H1 (cell line): ENCODE measurements around the gene KCNJ9. TPM values are rescaled to one million over a fixed set of nuclear protein-coding genes. Genes with fewer than 3 reads are reported as not detected.

Source experiments
- CTCF ChIA-PET: fragments of 300-600 bp; sonication (Branson Sonifier 250); formaldehyde crosslinking; loops from one replicate; lab custom pipeline; 2021; ENCODE audit not compliant: partially characterized antibody; lab: Charles Lee
- POLR2A ChIA-PET: fragments of 300-600 bp; sonication (Branson Sonifier 250); formaldehyde crosslinking; loops from one replicate; lab custom pipeline; 2021; ENCODE audit warnings: inconsistent platforms; ENCODE audit not compliant: partially characterized antibody; lab: Charles Lee
- DNase-seq, 2 experiments: peaks; one replicate each; pipeline versions ENCODE4 v3.0.0 to v3.0.0-alpha.2; 2010 to 2022; ENCODE audit warnings: low spot score in 2 of 2, low read depth in 1 of 2, mixed read lengths in 1 of 2
- FAIRE-seq: peaks from 2 replicates; lab custom pipeline; 2011; peaks lifted over from hg19 to GRCh38; lab: Jason Lieb, UNC
- H2AFZ ChIP-seq: 2 replicates; pipeline ENCODE4 v1.8.1; 2012; ENCODE audit warnings: low read length, inconsistent platforms
- H2AK5ac ChIP-seq: 2 replicates; pipeline ENCODE4 v1.6.1; 2013; ENCODE audit warnings: low read depth, low read length
- H2BK120ac ChIP-seq: replicated peaks from 2 replicates; pipeline ENCODE3; 2013; ENCODE audit warnings: low read depth, low read length, inconsistent platforms
- H2BK12ac ChIP-seq: 2 replicates; pipeline ENCODE4 v1.6.1; 2013; ENCODE audit warnings: low read depth, low read length
- H2BK15ac ChIP-seq: 2 replicates; pipeline ENCODE4 v1.6.1; 2013; ENCODE audit warnings: low read length
- H2BK20ac ChIP-seq: 2 replicates; pipeline ENCODE4 v1.6.1; 2013; ENCODE audit warnings: low read length
- H2BK5ac ChIP-seq: 2 replicates; pipeline ENCODE4 v1.6.1; 2013; ENCODE audit warnings: low read depth, low read length
- H3K14ac ChIP-seq: 2 replicates; pipeline ENCODE4 v1.6.1; 2013; ENCODE audit warnings: inconsistent platforms; ENCODE audit not compliant: insufficient read length
- H3K18ac ChIP-seq: 2 replicates; pipeline ENCODE4 v1.6.1; 2013; ENCODE audit warnings: low read length; ENCODE audit errors: extremely low read depth
- H3K23ac ChIP-seq: 2 replicates; pipeline ENCODE4 v1.6.1; 2013; ENCODE audit warnings: inconsistent platforms; ENCODE audit not compliant: insufficient read length
- H3K23me2 ChIP-seq: 2 replicates; pipeline ENCODE4 v1.6.1; 2013; ENCODE audit warnings: low read depth, low read length
- H3K27ac ChIP-seq: 2 replicates; pipeline ENCODE4 v1.6.1; 2011; ENCODE audit warnings: low read depth, low read length, inconsistent platforms
- H3K27me3 ChIP-seq, 4 experiments: replicated peaks in 1 of 4; 1 replicate in 1 of 4; 2 replicates in 3 of 4; pipeline versions ENCODE4 v1.6.1 to v1.8.1; 2011 to 2013; ENCODE audit warnings: low read length in 3 of 4, mild to moderate bottlenecking in 3 of 4, inconsistent platforms in 2 of 4, mixed read lengths in 2 of 4, moderate library complexity in 1 of 4; ENCODE audit not compliant: control insufficient read depth in 3 of 4, insufficient read depth in 3 of 4; ENCODE audit errors: extremely low read depth in 1 of 4
- H3K36me3 ChIP-seq, 4 experiments: 2 replicates each; pipeline versions ENCODE4 v1.6.1 to v1.8.1; 2011 to 2013; ENCODE audit warnings: mild to moderate bottlenecking in 4 of 4, low read length in 3 of 4, moderate library complexity in 2 of 4, control low read depth in 1 of 4, inconsistent platforms in 1 of 4; ENCODE audit not compliant: insufficient read depth in 4 of 4, control insufficient read depth in 2 of 4
- H3K4ac ChIP-seq: replicated peaks from 2 replicates; pipeline ENCODE3; 2013; ENCODE audit warnings: low read length, low read depth, mixed read lengths, inconsistent platforms; ENCODE audit not compliant: insufficient read length
- H3K4me1 ChIP-seq, 4 experiments: replicated peaks in 1 of 4; 1 replicate in 1 of 4; 2 replicates in 3 of 4; pipeline versions ENCODE4 v1.6.1 to v1.8.1; 2011 to 2013; ENCODE audit warnings: low read length in 3 of 4, inconsistent platforms in 2 of 4, mixed read lengths in 1 of 4; ENCODE audit not compliant: insufficient read depth in 4 of 4, control insufficient read depth in 3 of 4
- H3K4me2 ChIP-seq, 2 experiments: 2 replicates each; pipeline versions ENCODE4 v1.6.1 to v1.8.1; 2011 to 2013; ENCODE audit warnings: low read depth in 2 of 2, low read length in 2 of 2, control low read depth in 1 of 2, inconsistent platforms in 1 of 2, mild to moderate bottlenecking in 1 of 2; ENCODE audit not compliant: insufficient read depth in 1 of 2
- H3K4me3 ChIP-seq, 4 experiments: fragments of 200-600, 300-600 bp in 1 of 4; sonication (generic), shearing (Covaris generic), sonication (Bioruptor Twin) in 1 of 4; 2 replicates each; pipeline versions ENCODE4 v1.5.1 to v1.8.1; 2011 to 2016; ENCODE audit warnings: low read length in 4 of 4, low read depth in 3 of 4, control low read depth in 2 of 4, inconsistent platforms in 2 of 4, mild to moderate bottlenecking in 2 of 4, mixed read lengths in 1 of 4, moderate library complexity in 1 of 4; ENCODE audit not compliant: insufficient read depth in 2 of 4; ENCODE audit errors: extremely low read depth in 1 of 4
- H3K56ac ChIP-seq: replicated peaks from 2 replicates; pipeline ENCODE3; 2013; ENCODE audit warnings: low read depth, mild to moderate bottlenecking, mixed read lengths, low read length, inconsistent platforms; ENCODE audit not compliant: insufficient read length
- H3K79me1 ChIP-seq: 2 replicates; pipeline ENCODE4 v1.6.1; 2013; ENCODE audit warnings: low read depth, low read length, control low read depth
- H3K79me2 ChIP-seq, 2 experiments: 2 replicates each; pipeline versions ENCODE4 v1.6.1 to v1.8.1; 2012 to 2013; ENCODE audit warnings: low read length in 2 of 2, mild to moderate bottlenecking in 2 of 2, inconsistent platforms in 1 of 2; ENCODE audit not compliant: insufficient read depth in 2 of 2, control insufficient read depth in 1 of 2
- H3K9ac ChIP-seq, 4 experiments: replicated peaks in 1 of 4; 1 replicate in 1 of 4; 2 replicates in 3 of 4; pipeline versions ENCODE4 v1.6.1 to v1.8.1; 2011 to 2013; ENCODE audit warnings: low read depth in 3 of 4, low read length in 3 of 4, control low read depth in 2 of 4, mild to moderate bottlenecking in 2 of 4, moderate library complexity in 2 of 4, inconsistent platforms in 1 of 4; ENCODE audit errors: extremely low read depth in 1 of 4
- H3K9me3 ChIP-seq, 2 experiments: 2 replicates each; pipeline versions ENCODE4 v1.6.1 to v1.8.1; 2012 to 2013; ENCODE audit warnings: mild to moderate bottlenecking in 2 of 2, moderate library complexity in 2 of 2, control low read depth in 1 of 2, inconsistent platforms in 1 of 2, low read depth in 1 of 2, low read length in 1 of 2, mixed read lengths in 1 of 2; ENCODE audit not compliant: insufficient read depth in 2 of 2
- H4K20me1 ChIP-seq, 2 experiments: replicated peaks in 1 of 2; 2 replicates each; pipeline versions ENCODE3 to v1.8.1; 2011 to 2013; ENCODE audit warnings: inconsistent platforms in 2 of 2, low read length in 2 of 2, mild to moderate bottlenecking in 1 of 2; ENCODE audit not compliant: insufficient read depth in 2 of 2, control insufficient read depth in 1 of 2
- H4K5ac ChIP-seq: 2 replicates; pipeline ENCODE4 v1.6.1; 2013; ENCODE audit warnings: low read length, low read depth, mixed read lengths, inconsistent platforms; ENCODE audit not compliant: insufficient read length
- H4K8ac ChIP-seq: 2 replicates; pipeline ENCODE4 v1.8.0; 2013; ENCODE audit warnings: mild to moderate bottlenecking, moderate library complexity, low read length, inconsistent platforms; ENCODE audit not compliant: insufficient read depth; ENCODE audit errors: extremely low read depth
- H4K91ac ChIP-seq: replicated peaks from 2 replicates; pipeline ENCODE3; 2013; ENCODE audit warnings: low read length, mixed read lengths, inconsistent platforms; ENCODE audit not compliant: insufficient read length
- ASH2L ChIP-seq: fragments of 200-600, 300-600 bp; sonication (generic); IDR thresholded peaks from one replicate; pipeline ENCODE4 v1.7.1; 2017; ENCODE audit warnings: low read length
- MAFK ChIP-seq: IDR thresholded peaks from 2 replicates; pipeline ENCODE4 v1.6.1; 2012; ENCODE audit warnings: low read depth, mild to moderate bottlenecking, improper control_type of control experiment, low read length
- NRF1 ChIP-seq: IDR thresholded peaks from 2 replicates; pipeline ENCODE4 v1.6.1; 2011; ENCODE audit warnings: mild to moderate bottlenecking, low read depth, low read length, improper control_type of control experiment
- POLR2AphosphoS5 ChIP-seq: IDR thresholded peaks from 2 replicates; pipeline ENCODE4 v1.6.1; 2011; ENCODE audit warnings: low read depth, low read length
- SAP30 ChIP-seq: fragments of 300-600 bp; sonication (generic); IDR thresholded peaks from 2 replicates; pipeline ENCODE4 v1.7.1; 2012; ENCODE audit warnings: low read length, moderate library complexity, mild to moderate bottlenecking, inconsistent platforms; ENCODE audit not compliant: insufficient read depth, insufficient replicate concordance
- YY1 ChIP-seq: IDR thresholded peaks from 2 replicates; pipeline ENCODE4 v1.6.1; 2011; ENCODE audit warnings: low read depth, mild to moderate bottlenecking, low read length
- WGBS, 2 experiments: shearing (Covaris generic) in 1 of 2; methylation state at CpG; one replicate each; pipeline versions ENCODE4 v1.1.6 to v1.1.7; 2013 to 2015; ENCODE audit warnings: low lambda C conversion rate in 2 of 2, mixed read lengths in 2 of 2, inconsistent platforms in 1 of 2, low coverage in 1 of 2, missing lambda C conversion rate in 1 of 2; ENCODE audit not compliant: insufficient replicate concordance in 2 of 2, insufficient coverage in 1 of 2, insufficient read length in 1 of 2; ENCODE audit errors: extremely low coverage in 1 of 2, missing lambda C conversion rate in 1 of 2; 5-methylcytosine and 5-hydroxymethylcytosine counted together
- polyA plus RNA-seq, 7 experiments: library from polyadenylated mRNA; depleted of rRNA in 3 of 7; stranded (reverse) in 5 of 7; unstranded in 2 of 7; fragments of >200 nt in 5 of 7; fragments of 200-250 nt in 2 of 7; gene quantifications; 1 replicate in 5 of 7; 2 replicates in 1 of 7; 4 replicates in 1 of 7; pipeline versions ENCODE4 v1.2.1 to v1.2.3, GENCODE V29; 2011 to 2013; ENCODE audit warnings: missing spikeins in 2 of 7, mixed read lengths in 2 of 7
- total RNA-seq: library from RNA; stranded (reverse); fragmentation: NEBNext Ultra II Directional; extraction: Animal tissue kit (Norgen Biotek cat#: 25700); gene quantifications from 2 replicates; pipeline ENCODE4 v1.2.1, GENCODE V29; 2021

Gene KCNJ9
- total and polyA plus RNA-seq, 2 of the 8 experiments (the other 6 are each of a cell fraction or from before 2014, with no cell fraction given), result 0.02 to 0.13 TPM

DNA sequence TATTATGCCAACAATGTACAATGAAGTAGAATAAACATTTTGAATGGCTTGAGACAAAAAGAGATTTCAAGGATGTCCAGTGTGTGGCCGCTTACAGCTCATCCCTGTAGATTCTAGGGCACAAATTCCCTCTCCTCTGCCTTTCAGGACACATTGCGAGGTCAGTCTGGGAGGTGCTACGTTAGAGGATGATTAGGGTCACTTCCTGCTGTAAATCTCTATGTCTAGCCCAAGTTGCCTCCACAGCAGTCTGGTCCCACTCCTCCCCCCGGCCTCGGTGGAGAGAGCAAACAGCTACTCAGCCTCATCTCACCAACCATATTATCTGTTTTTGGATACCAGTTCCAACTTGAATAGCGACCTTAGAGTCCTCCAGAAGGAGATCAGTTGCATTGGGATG lies 28.4 kb upstream of the KCNJ9 start:
- no peak overlapping the region for H3K4me3 ChIP-seq
- H4K8ac ChIP-seq, result no peak overlapping the region
- no peak for TF ChIP-seq MAFK
- TF ChIP-seq POLR2AphosphoS5, result no peak
- no peak for TF ChIP-seq SAP30
- TF ChIP-seq NRF1, result no peak
- TF ChIP-seq ASH2L, result no peak
- no peak for TF ChIP-seq YY1
- TF ChIP-seq, all 59 proteins: peak for 0
- no peaks in the 10 kb centered on the region for H3K23me2 ChIP-seq
- H3K4me1 ChIP-seq, result peaks cover 3 to 8% (median 4%) of the 10 kb centered on the region in 4 experiments; a peak in 4 of 7 replicates
- WGBS, 2 experiments, result 83% methylated on average over 6 of the region's 6 CpGs; no CpG with 5 or more reads in 1 of the 2 experiments
- no peak overlapping the region for H3K9ac ChIP-seq
- ChIA-PET POLR2A (interaction anchor here (1.1 to 1.7 kb wide), 3 partner anchors 10 to 15 kb away, joined by 3 to 6 read pairs (median 4); no protein-coding TSS in a partner anchor), CTCF (interaction anchor here (1.2 to 50.1 kb wide), 5 partner anchors 4 to 238 kb away, joined by 3 to 1874 read pairs (median 4); partner anchors contain the start of genes IGSF8, KCNJ10 and KCNJ9)
- H3K4ac ChIP-seq, result no peak overlapping the region
- no peak overlapping the region for H2BK120ac ChIP-seq
- H3K79me1 ChIP-seq, result no peaks in the 10 kb centered on the region
- H3K23ac ChIP-seq, result no peak overlapping the region
- no peak overlapping the region for H2AFZ ChIP-seq
- no peak overlapping the region for H4K91ac ChIP-seq
- H3K9me3 ChIP-seq, result no peaks in the 10 kb centered on the region
- H2BK5ac ChIP-seq, result no peak overlapping the region
- H2BK12ac ChIP-seq, result no peak overlapping the region
- peaks cover 0 to 3% (median under 1%) of the 10 kb centered on the region in 4 experiments; a peak in 3 of 7 replicates for H3K27me3 ChIP-seq
- H3K14ac ChIP-seq, result no peak overlapping the region
- H3K36me3 ChIP-seq, result no peaks in the 10 kb centered on the region
- no peak overlapping the region for H3K18ac ChIP-seq
- DNase-seq (no peak), FAIRE-seq (no peak)
- no peak overlapping the region for H2BK20ac ChIP-seq
- no peak overlapping the region for H2AK5ac ChIP-seq
- no peak overlapping the region for H3K4me2 ChIP-seq
- no peaks in the 10 kb centered on the region for H3K79me2 ChIP-seq
- H3K27ac ChIP-seq, result no peak overlapping the region
- H4K5ac ChIP-seq, result no peak overlapping the region
- H4K20me1 ChIP-seq, result no peaks in the 10 kb centered on the region
- H3K56ac ChIP-seq, result no peak overlapping the region
- no peak overlapping the region for H2BK15ac ChIP-seq
